Uterus (tissue), 2 donors: ENCODE measurements around the gene PAM16.

Experiments used
- CTCF ChIP-seq, 4 experiments: fragments of 200-600 bp in 2 of 4; fragments of 450-650 bp in 2 of 4; sonication (generic) in 2 of 4; IDR thresholded peaks; one replicate each; pipeline ENCODE4 v1.5.1; 2016 to 2019; ENCODE audit warnings: antibody characterized with exemption in 4 of 4, mild to moderate bottlenecking in 2 of 4, moderate library complexity in 1 of 4
- POLR2A ChIP-seq, 2 donors: fragments of 450-650 bp; IDR thresholded peaks; one replicate each; pipeline ENCODE4 v1.6.1; 2016; ENCODE audit warnings: antibody characterized with exemption in 2 of 2, mild to moderate bottlenecking in 1 of 2, moderate library complexity in 1 of 2

- TF ChIP-seq CTCF (IDR thresholded peaks at IDR 0.05) (no peak), POLR2A (IDR thresholded peaks at IDR 0.05) (no peak)
These were observed 30.5 kb downstream of the PAM16 start for GRCh38 chr16:4320571-4321137.
